Limb (tissue), 2 donors: ENCODE results near the gene ANKS6.
"Not testable (repeated sequence)": the region's sequence is repeated elsewhere in the genome, so short reads cannot be mapped to it uniquely, and the experiment has no call there.

Experiments
- DNase-seq, 2 donors: peaks; one replicate each; pipeline ENCODE4 v3.0.0-alpha.2; 2016; ENCODE audit errors: extremely low spot score in 2 of 2

ANKS6 gene

DNA sequence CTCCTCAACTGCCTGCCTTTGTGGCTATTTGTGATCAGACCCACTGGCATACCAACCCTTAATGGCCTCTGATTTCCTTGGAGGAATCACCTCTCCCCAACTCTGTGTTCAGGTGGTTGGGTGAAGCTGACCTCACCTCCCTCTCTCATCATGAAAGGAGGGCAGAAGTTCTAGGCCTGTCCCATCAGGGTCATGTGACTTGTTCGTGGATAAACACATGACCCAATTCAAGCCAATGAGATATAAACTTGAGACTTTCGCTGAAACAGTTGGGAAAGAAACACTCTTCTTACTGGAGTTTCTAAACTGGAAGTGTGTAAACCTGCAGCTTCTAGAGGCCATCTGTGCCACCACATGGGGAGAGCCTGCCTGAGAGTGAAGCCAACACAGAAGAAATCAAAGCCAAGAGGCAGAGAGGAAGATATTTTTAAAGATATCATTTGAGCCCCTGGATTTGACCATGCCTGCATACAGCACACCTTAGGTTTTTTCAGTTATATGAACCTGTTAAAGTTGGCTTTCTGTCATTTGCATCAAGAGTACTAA lies 93.4 kb downstream of the ANKS6 start:
- no peak for DNase-seq

DNA sequence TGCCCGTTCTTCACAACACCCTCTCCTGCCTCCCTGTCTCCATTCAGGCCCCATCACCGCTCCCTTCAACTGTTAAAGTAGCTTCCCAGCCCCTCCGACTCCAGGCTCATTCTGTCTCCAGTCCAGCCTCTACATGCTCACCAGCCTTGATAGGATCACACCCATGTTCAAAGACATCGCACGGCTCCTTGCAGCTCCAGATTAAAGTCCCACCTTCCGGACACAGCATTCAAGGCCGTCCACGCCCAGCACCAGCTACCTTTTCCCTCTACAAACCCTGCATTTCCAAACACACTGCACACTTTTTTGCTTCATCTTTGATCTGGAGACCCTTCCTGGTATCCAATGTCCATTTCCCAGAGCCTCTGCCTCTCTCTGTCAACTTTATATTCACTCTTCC lies 94.0 kb downstream of the ANKS6 start:
- DNase-seq, result no peak

DNA sequence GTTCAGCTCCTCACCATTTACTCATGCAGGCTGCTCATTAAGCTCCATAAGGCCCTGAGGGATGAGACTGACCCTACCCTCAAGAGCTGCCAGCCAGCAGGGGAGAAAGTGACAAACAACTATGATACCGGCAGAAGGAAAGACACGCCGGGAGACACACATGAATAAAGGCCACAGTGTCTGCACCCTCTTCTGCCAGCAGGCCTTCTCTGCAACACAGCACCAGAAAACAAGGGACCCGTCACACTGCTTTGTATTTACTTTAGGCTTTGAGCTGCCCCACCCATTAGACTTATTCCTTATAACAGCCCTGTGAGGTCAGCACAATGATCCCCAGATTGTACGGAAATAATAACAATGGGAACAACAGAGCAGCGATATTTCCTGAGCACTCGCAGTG lies 94.8 kb downstream of the ANKS6 start:
- no peak for DNase-seq

DNA sequence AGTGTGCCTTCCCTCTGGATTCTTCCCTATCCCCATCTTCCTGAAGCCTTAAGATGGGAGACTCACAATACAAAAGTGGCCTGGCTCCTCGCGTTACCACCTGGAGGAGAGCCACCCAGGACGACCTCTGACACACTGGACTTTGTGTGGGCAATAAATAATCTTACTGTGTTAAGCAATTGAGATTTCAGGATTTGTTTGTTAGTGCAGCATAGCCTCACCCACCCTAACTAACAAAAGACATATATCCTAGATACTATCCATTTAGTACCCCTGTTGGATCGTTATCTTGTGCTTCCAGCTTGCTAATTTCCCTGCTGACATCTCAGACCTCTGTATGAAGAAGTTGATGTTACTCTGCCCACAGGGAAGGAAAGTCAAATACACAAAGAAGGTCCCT lies 95.6 kb downstream of the ANKS6 start:
- no peak for DNase-seq

DNA sequence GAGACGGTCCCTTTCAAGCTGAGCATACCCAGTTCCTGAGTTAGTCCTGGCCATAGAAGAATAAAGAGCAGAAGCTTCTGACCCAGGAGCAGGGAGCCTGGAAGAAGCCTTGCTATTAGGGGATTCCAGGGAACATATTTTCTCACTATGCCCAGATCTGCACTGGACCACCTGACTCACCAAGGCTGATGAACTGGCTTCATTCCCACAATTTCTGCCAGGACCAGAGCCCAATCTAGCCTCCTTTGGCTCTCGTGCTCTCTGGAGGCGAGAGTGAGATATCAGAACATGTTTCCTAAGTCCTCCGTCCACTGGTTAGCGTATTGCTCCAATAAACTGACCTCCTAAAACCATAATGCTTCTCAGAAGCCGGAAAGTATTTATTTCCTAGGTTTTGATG lies 97.5 kb downstream of the ANKS6 start:
- no peak for DNase-seq

DNA sequence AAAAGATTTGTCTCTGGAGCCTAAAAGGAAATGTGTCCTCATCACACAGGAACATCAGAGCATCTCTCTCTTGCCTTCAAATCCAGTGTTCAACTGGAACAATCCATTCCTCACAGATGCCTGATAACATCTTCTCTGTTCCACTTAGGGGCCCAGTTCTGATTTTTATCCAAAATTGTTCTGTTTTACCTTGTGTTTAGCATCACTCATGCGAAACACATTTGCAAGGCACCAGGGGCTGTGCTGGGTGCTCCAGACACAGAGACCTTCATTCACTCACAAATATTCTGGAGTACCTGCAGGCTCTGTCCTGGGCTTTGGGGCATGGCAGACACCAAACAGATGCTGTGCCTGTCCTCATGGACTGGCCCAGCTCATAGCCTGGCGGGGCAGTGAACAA lies 101.4 kb downstream of the ANKS6 start:
- no peak for DNase-seq

DNA sequence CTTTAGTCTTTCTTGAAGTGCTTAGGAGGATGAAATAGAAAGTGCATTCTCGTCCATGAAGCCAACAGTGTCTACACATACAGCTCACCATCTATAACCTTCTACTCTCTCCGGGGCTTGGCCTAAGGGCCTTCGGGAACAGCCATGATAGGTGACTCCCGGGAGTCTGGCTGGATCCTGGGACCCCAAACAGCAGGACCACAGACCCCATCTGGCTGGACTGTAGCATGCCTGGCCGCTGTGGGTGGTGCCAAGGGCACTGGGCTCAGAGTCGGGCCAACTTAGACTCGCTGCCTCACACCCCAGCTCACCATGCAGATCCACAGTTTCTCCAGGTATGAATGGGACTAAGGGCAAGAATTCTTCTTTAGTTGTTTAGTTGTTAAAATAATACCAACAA lies 104.0 kb downstream of the ANKS6 start:
- no peak for DNase-seq

DNA sequence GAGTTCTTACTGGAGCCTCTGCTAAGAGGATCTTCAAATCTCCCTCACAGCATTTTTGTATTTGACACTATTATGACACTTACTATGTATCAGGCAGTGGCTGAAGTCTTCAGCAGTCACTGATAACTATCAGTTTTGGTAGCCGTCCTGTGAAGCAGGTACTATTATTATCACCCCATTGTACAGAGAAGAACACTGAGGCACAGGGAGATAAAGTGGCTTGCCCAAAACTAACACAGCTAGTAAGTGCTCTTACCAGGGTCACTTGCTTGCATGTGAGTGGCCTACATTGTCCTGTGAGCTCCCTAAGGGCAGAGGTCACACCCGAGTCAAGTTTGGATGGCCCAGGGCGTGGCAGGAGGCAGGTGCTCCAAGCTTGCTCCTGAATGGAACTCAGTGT lies 104.5 kb downstream of the ANKS6 start:
- no peak for DNase-seq

DNA sequence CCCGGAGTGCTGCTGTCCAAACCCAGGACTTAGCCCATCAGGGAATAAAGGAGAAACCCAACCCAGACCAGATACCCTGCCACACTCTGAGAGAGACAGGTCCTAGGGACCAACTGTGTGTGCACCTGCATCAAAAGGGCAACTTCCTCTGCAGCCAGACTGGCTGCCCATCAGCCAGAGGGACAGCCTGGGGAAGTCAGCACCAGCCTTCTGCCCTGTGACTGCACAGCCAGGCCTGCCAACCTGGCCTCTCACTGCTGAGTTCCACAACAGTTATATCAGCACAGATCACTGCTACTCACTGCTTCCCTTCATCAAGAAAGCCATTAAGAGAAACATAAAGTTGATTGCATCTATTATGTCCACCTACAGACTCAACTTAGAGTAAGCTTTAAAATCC lies 105.7 kb downstream of the ANKS6 start:
- DNase-seq, result no peak

DNA sequence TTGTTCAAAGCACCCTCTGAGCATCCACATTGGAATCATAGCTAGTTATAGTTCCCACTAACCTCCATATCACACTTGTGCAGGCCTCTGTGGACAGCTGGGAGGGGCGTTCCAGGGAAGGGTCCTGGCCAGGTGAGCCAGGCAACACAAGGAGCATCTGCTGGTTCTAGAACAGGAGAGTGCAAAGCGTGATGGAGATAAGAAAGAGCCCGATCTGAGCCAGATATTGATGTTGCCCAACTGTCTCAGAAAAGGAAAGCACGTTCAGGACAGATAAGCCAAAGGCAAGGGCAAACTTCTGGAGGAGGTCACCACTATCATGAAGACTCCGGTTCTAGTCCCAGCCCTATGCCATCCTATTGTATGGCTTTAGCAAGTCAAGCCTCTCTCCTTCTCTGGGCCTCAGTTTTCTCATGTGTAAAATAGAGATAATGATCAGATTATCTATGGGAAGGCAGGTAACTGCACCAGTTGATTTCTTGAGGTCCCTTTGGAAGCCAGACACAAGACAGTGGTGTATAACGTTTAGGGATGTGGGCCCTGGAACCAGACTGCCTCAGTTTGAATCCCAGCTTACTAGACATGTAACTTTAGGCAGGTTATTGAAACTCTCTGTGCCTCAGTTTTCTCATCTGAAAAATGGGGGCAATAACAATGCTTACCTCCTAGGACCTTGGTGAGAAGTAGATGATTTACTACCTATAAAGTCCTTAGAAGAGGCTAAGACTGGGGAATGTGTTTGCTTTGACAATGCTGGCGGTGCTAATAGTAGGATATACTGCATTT lies 107.5 kb downstream of the ANKS6 start:
- DNase-seq, result no peak

DNA sequence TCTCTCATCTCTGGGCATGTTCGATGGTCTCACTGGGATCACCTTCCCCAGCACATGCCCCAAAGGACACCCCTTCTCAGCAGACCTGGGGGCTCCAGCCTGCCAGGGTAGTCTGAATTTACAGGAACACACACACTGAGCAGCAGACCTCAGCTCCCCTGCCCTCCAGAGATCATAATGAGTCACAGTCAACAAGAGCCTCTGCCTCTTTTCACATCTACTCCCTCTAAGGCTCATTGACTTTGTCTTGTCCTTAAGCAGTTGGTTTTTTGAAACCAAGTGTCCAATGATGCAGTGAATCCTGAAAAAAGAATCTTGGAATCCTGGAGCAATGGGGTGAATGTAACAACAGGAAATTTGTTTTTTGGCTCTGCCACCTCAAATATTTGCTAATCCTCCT lies 108.4 kb downstream of the ANKS6 start:
- DNase-seq, result no peak

DNA sequence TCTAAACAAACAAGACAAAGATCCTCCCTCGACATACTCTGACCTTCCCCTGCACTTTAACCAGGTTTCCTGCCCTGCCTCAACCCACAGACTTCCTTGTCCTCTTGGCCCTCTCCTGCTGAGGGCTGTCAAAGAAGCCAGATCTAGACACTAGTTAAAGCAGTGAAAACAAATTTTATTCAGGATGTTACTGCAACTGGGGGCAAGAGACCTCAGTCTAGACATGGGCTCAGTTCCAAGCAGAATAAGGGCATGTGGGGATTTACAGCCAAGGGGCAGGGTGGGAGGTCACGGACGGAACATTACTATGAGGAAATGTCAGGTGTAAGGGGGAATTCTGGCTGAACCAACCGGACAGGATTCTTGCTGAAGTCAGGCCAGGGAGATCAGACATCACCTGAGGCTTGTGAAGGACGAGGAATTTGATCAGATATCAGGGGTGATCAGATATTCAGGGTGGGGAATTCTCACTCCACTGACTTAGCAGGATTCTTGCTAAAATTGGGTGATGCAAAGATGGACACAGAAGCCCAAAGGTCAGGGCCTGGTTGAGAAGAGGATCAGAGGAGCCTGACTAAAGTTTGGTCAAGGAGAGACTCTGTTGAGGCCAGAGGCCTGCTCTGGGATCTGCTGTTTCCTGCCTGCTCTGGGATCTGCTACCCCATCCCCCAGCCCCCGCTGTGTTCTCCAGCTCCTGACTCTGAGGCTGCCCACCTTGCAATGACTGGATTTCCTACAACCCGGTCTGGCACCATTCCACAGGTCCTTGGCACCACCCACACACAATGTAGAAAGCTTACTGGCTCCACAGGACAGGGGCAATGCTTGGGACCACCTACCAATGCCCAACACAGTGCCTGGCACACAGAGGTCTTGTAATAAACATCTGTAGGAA lies 109.1 kb downstream of the ANKS6 start:
- no peak for DNase-seq

DNA sequence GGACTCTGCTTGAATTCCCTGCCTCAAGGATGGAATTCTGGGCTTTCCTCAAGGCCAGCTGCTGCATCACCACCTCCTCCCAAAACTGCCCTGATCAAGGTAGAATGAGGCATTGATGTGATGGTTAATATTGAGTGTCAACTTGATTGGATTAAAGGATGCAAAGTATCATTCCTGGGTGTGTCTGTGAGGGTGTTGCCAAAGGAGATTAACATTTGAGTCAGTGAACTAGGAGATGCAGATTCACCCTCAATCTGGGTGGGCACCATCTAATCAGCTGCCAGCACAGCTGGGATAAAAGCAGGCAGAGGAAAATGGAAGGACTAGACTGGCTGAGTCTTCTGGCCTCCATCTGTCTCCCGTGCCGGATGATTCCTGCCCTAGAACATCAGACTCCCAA lies 111.5 kb downstream of the ANKS6 start:
- DNase-seq, result not testable (repeated sequence)
